ENCODE results near the gene MRPS18A. TPM values are rescaled to one million over a fixed set of nuclear protein-coding genes. Genes with fewer than 3 reads are reported as not detected.

MRPS18A gene
- total and polyA plus RNA-seq, 2 experiments from 2014 or later = 46.1 to 71.1 TPM

- no peak overlapping the region for H3K4me3 ChIP-seq
- H3K27me3 ChIP-seq = no peaks in the 10 kb centered on the region
- TF ChIP-seq EZH2 (IDR thresholded peaks at IDR 0.05; ENCODE audit: borderline replicate concordance) (no peak), CTCF (IDR thresholded peaks at IDR 0.05; ENCODE audit: poor library complexity) (no peak), EZH2phosphoT487 (IDR thresholded peaks at IDR 0.05; ENCODE audit: low read depth, severe bottlenecking, unreplicated experiment) (no peak)
- H3K9me3 ChIP-seq (ENCODE audit: low read depth) = no peaks in the 10 kb centered on the region
- no peaks in the 10 kb centered on the region for H3K36me3 ChIP-seq (replicated peaks; ENCODE audit: insufficient read depth, low read depth)
- 95% methylated on average over 8 of the region's 8 CpGs for WGBS (ENCODE audit: low lambda C conversion rate, missing lambda C conversion rate)
- no peaks in the 10 kb centered on the region for H3K79me2 ChIP-seq
- no peak for DNase-seq (ENCODE audit: low spot score)
- H2AFZ ChIP-seq = no peak overlapping the region
- no peak overlapping the region for H3K27ac ChIP-seq
- H3K4me1 ChIP-seq (ENCODE audit: insufficient read depth) = peaks cover 31% of the 10 kb centered on the region
- H3K4me2 ChIP-seq = no peak overlapping the region
- no peaks in the 10 kb centered on the region for H3K9me2 ChIP-seq (replicated peaks; ENCODE audit: insufficient read depth)
- H4K20me1 ChIP-seq (ENCODE audit: insufficient read depth, poor library complexity, severe bottlenecking) = no peaks in the 10 kb centered on the region
Measured at GRCh38 chr6:43717389-43717788, 29.8 kb upstream of the MRPS18A start.

- TF ChIP-seq EZH2phosphoT487 (IDR thresholded peaks at IDR 0.05; ENCODE audit: low read depth, severe bottlenecking, unreplicated experiment) = no peak
- TF ChIP-seq EZH2 (IDR thresholded peaks at IDR 0.05; ENCODE audit: borderline replicate concordance) = no peak
- no peak for TF ChIP-seq CTCF (IDR thresholded peaks at IDR 0.05; ENCODE audit: poor library complexity)
- H3K27me3 ChIP-seq = no peaks in the 10 kb centered on the region
- whole genome bisulfite sequencing (ENCODE audit: low lambda C conversion rate, missing lambda C conversion rate) = 58% methylated on average over 9 of the region's 9 CpGs
- no peaks in the 10 kb centered on the region for H3K9me2 ChIP-seq (replicated peaks; ENCODE audit: insufficient read depth)
- H4K20me1 ChIP-seq (ENCODE audit: insufficient read depth, poor library complexity, severe bottlenecking) = no peaks in the 10 kb centered on the region
- peak overlapping the region; percentile 55 for H3K27ac ChIP-seq
- peaks cover 31% of the 10 kb centered on the region for H3K4me1 ChIP-seq (ENCODE audit: insufficient read depth)
- H3K36me3 ChIP-seq (replicated peaks; ENCODE audit: insufficient read depth, low read depth) = no peaks in the 10 kb centered on the region
- DNase-seq (ENCODE audit: low spot score) = peak; percentile 71
- H2AFZ ChIP-seq = no peak overlapping the region
- no peaks in the 10 kb centered on the region for H3K9me3 ChIP-seq (ENCODE audit: low read depth)
- H3K4me3 ChIP-seq = no peak overlapping the region
- H3K4me2 ChIP-seq = peak overlapping the region; percentile 62
- H3K79me2 ChIP-seq = no peaks in the 10 kb centered on the region
Measured at GRCh38 chr6:43716099-43716498, 28.5 kb upstream of the MRPS18A start.

GRCh38 chr6:43715056-43715788 lies 27.6 kb upstream of the MRPS18A start:
- Histone ChIP-seq H3K9me3 (ENCODE audit: low read depth) (no peaks in the 10 kb centered on the region), H3K4me1 (ENCODE audit: insufficient read depth) (peaks cover 31% of the 10 kb centered on the region), H3K79me2 (no peaks in the 10 kb centered on the region), H3K27me3 (no peaks in the 10 kb centered on the region), H3K4me3 (no peak overlapping the region), H3K9me2 (replicated peaks; ENCODE audit: insufficient read depth) (no peaks in the 10 kb centered on the region), H3K27ac (peak overlapping the region; percentile 16), H3K4me2 (peak overlapping the region; percentile 62), H4K20me1 (ENCODE audit: insufficient read depth, poor library complexity, severe bottlenecking) (no peaks in the 10 kb centered on the region), H2AFZ (no peak overlapping the region), H3K36me3 (replicated peaks; ENCODE audit: insufficient read depth, low read depth) (no peaks in the 10 kb centered on the region)
- no peak for DNase-seq (ENCODE audit: low spot score)
- TF ChIP-seq EZH2 (IDR thresholded peaks at IDR 0.05; ENCODE audit: borderline replicate concordance) (no peak), CTCF (IDR thresholded peaks at IDR 0.05; ENCODE audit: poor library complexity) (no peak), EZH2phosphoT487 (IDR thresholded peaks at IDR 0.05; ENCODE audit: low read depth, severe bottlenecking, unreplicated experiment) (no peak)
- 81% methylated on average over 5 of the region's 5 CpGs for WGBS (ENCODE audit: low lambda C conversion rate, missing lambda C conversion rate)
